Measurements from ENCODE around the gene CREB5. TPM values are rescaled to one million over a fixed set of nuclear protein-coding genes. Genes with fewer than 3 reads are reported as not detected.
"Not testable (repeated sequence)": the region's sequence is repeated elsewhere in the genome, so short reads cannot be mapped to it uniquely, and the experiment has no call there.

Gene CREB5
- total and polyA plus RNA-seq, 5 donors = 4.0 to 20.4 (median 9.9) TPM

DNA sequence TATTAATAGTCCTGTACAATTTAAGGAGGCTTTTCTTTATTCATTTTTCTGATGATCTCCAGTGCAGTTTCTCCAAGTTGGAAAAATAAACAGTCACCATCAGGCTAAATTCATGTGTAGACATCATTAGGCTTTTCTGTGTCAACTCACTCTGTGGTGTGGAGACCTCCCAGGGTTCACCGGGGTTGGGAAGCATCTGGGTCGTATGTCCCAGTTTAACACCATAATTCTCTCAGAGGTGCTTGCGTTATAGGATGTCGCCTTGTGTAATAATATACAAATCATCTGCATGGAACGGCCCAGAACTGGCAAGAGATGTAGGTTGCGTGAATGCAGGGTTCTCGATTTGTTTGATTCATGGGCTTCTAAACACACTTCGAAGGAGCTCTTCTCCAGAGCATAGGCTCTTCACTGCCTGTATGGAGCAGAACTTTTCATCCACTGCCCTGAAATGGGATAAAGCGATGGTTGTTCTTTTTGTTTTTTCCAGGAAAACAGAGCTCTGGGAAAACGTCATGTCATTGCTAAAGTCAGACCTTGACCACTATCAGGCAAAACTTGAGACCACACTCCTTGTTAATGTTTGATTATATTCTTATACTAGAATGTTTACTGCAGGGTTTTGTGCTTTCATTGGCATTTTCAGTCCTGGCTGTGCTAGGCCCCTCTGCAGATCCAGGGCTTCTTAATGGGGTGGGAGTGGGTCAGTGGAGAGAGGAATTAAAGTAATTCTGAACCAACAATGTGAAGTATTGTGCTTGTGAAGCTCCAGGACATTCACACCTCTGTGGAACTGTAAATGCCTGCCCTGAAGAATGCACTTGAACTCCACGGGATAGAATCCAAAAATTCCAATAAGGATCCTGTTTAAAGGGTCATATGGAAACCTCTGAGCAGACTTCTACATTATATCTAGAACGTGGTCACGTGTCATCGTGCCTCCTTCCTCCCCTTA lies 373.0 kb downstream of the CREB5 start:
- intact Hi-C loops (cut with DNase I) = no loop called here
- ATAC-seq (no peak), DNase-seq (no peak)
- 90% methylated on average over 14 of the region's 14 CpGs for WGBS
- H3K27me3 ChIP-seq (ENCODE audit: control insufficient read depth, insufficient read depth) = no peaks in the 10 kb centered on the region
- H3K27ac ChIP-seq (ENCODE audit: low read length) = no peak overlapping the region
- H3K9me3 ChIP-seq (ENCODE audit: control insufficient read depth, low read length) = no peaks in the 10 kb centered on the region
- H3K4me3 ChIP-seq (ENCODE audit: low read length) = no peak overlapping the region
- peaks cover 4% of the 10 kb centered on the region for H3K4me1 ChIP-seq (ENCODE audit: control insufficient read depth, insufficient read depth, low read length)

DNA sequence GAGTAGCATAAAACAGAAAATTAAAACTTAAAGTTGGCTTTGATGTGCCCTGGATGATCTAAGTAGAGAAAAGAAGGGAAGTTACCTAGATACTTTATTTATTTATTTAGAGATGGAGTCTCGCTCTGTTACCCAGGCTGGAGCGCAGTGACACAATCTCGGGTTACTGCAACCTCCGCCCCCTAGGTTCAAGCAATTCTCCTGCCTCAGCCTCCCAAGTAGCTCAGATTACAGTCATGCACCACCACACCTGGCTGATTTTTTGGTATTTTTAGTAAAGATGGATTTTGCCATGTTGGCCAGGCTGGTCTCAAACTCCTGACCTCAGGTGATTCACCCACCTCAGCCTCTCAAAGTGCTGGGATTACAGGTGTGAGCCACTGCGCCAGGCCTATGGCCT lies 373.8 kb downstream of the CREB5 start:
- intact Hi-C loops (cut with DNase I); H3K27me3 ChIP-seq (ENCODE audit: control insufficient read depth, insufficient read depth); H3K4me1 ChIP-seq (ENCODE audit: control insufficient read depth, insufficient read depth, low read length); ATAC-seq; H3K9me3 ChIP-seq (ENCODE audit: control insufficient read depth, low read length); DNase-seq; H3K4me3 ChIP-seq (ENCODE audit: low read length); H3K27ac ChIP-seq (ENCODE audit: low read length): not testable (repeated sequence)
- WGBS = 96% methylated on average over 5 of the region's 5 CpGs

DNA sequence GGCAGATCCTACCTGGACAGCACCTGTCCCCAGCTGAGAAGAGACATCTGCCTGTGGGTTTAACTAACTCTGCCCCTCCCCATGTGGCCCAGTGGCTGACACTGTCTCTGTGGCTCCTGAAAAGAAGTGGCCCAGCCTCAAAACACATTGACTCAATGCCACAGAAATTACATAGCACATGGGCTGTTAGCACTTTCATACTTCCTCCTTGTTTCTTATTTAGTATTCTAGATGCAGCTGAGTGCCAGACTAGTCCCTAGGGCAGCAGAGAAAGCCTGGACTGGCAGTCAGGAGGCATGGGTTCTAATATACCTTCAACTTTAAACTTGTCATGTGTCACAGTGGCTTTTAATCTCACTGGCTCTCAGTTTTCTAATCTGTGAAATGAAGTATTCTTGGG lies 374.8 kb downstream of the CREB5 start:
- intact Hi-C loops (cut with DNase I) = no loop called here
- no peak overlapping the region for H3K4me3 ChIP-seq (ENCODE audit: low read length)
- DNase-seq (no peak), ATAC-seq (no peak)
- no peaks in the 10 kb centered on the region for H3K27me3 ChIP-seq (ENCODE audit: control insufficient read depth, insufficient read depth)
- peaks cover 4% of the 10 kb centered on the region for H3K4me1 ChIP-seq (ENCODE audit: control insufficient read depth, insufficient read depth, low read length)
- no peak overlapping the region for H3K27ac ChIP-seq (ENCODE audit: low read length)
- H3K9me3 ChIP-seq (ENCODE audit: control insufficient read depth, low read length) = no peaks in the 10 kb centered on the region

GRCh38 chr7:28790467-28790866 lies 378.1 kb downstream of the CREB5 start:
- no peak for ATAC-seq
- intact Hi-C loops (cut with DNase I) = no loop called here

DNA sequence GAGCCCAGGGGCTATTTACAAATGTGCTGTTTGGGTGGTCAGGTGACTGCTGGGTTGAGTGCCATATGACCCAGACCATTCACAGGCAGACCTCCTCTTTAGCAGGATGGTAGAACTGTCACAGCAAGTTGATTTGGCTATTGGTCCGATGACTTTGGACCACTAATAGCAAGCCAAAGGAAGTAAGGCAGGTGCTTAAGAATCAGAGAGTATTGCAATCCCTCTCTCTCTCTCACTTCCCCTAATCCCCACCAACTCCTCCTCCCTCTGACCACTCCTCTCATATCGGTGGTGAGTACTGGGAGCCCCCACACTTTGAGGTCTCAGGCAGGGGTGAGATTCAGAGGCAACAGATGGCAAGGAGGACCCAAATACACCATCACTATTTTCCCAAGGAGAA lies 380.5 kb downstream of the CREB5 start:
- 86% methylated on average over 2 of the region's 2 CpGs for WGBS
- ATAC-seq = no peak
- no peak overlapping the region for H3K27ac ChIP-seq (ENCODE audit: low read length)
- H3K4me1 ChIP-seq (ENCODE audit: control insufficient read depth, insufficient read depth, low read length) = no peaks in the 10 kb centered on the region
- H3K4me3 ChIP-seq (ENCODE audit: low read length) = no peak overlapping the region
- DNase-seq = no peak
- no peaks in the 10 kb centered on the region for H3K9me3 ChIP-seq (ENCODE audit: control insufficient read depth, low read length)
- intact Hi-C loops (cut with DNase I) = no loop called here
- no peaks in the 10 kb centered on the region for H3K27me3 ChIP-seq (ENCODE audit: control insufficient read depth, insufficient read depth)

More at GRCh38 chr7:28790467-28790866, 378.1 kb downstream of the CREB5 start:
- H3K4me3 ChIP-seq (ENCODE audit: low read length) = no peak overlapping the region
- no peak overlapping the region for H3K27ac ChIP-seq (ENCODE audit: low read length)
- no peaks in the 10 kb centered on the region for H3K9me3 ChIP-seq (ENCODE audit: control insufficient read depth, low read length)
- no peaks in the 10 kb centered on the region for H3K27me3 ChIP-seq (ENCODE audit: control insufficient read depth, insufficient read depth)
- H3K4me1 ChIP-seq (ENCODE audit: control insufficient read depth, insufficient read depth, low read length) = no peaks in the 10 kb centered on the region
- DNase-seq = no peak
- WGBS = 68% methylated on average over 4 of the region's 4 CpGs

DNA sequence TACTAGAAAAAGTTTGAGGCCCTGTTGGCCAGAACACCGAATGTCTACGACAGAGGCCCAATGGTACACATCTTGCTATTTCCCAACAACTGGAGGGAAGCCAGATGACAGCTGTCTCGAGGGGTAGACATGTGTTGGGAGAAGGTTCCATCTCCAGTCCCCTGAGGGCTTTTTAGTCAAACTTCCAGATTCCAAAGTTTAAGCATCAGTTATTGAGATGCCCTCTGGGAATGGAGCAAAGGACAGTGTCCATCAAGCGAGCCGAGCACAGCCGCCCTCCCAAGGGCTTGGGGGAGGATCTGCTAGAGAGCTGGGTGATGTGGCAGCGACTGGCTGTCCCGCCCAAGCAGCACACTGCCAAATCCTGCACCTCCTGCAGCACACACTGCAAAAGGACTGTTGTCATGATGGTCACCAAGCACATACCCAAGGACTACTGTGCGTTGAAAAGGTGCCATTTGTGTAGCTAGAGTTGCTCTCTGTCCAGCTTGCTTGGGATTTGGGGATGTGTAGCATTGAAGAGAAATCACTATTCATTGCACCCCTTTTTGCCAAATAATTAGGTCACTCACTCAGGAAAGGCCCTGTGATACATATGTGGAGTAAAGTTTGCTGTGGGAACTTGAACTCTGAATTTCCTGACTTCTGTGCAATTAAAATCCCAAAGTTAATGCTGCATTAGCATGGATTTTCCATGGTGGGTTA lies 381.2 kb downstream of the CREB5 start:
- intact Hi-C loops (cut with DNase I) = no loop called here
- no peak overlapping the region for H3K4me3 ChIP-seq (ENCODE audit: low read length)
- H3K4me1 ChIP-seq (ENCODE audit: control insufficient read depth, insufficient read depth, low read length) = no peaks in the 10 kb centered on the region
- ATAC-seq = peak; percentile 29 to 37
- H3K27ac ChIP-seq (ENCODE audit: low read length) = no peak overlapping the region
- DNase-seq = peak in 1 of 3 donors; percentile 61
- WGBS = 75% methylated on average over 9 of the region's 9 CpGs
- no peaks in the 10 kb centered on the region for H3K27me3 ChIP-seq (ENCODE audit: control insufficient read depth, insufficient read depth)
- H3K9me3 ChIP-seq (ENCODE audit: control insufficient read depth, low read length) = no peaks in the 10 kb centered on the region

- Histone ChIP-seq H3K27ac (ENCODE audit: low read length) (no peak overlapping the region), H3K4me3 (ENCODE audit: low read length) (no peak overlapping the region), H3K9me3 (ENCODE audit: control insufficient read depth, low read length) (no peaks in the 10 kb centered on the region), H3K4me1 (ENCODE audit: control insufficient read depth, insufficient read depth, low read length) (no peaks in the 10 kb centered on the region), H3K27me3 (ENCODE audit: control insufficient read depth, insufficient read depth) (no peaks in the 10 kb centered on the region)
- ATAC-seq (no peak), DNase-seq (no peak)
- WGBS = 94% methylated on average over 15 of the region's 15 CpGs
- intact Hi-C loops (cut with DNase I) = no loop called here
Measured at GRCh38 chr7:28798274-28798673, 386.0 kb downstream of the CREB5 start.

- 58% methylated on average over 1 of the region's 1 CpG for WGBS
- H3K27ac ChIP-seq (ENCODE audit: low read length) = no peak overlapping the region
- intact Hi-C loops (cut with DNase I) = no loop called here
- H3K4me1 ChIP-seq (ENCODE audit: control insufficient read depth, insufficient read depth, low read length) = no peaks in the 10 kb centered on the region
- no peak for ATAC-seq
- no peaks in the 10 kb centered on the region for H3K9me3 ChIP-seq (ENCODE audit: control insufficient read depth, low read length)
- H3K4me3 ChIP-seq (ENCODE audit: low read length) = no peak overlapping the region
- H3K27me3 ChIP-seq (ENCODE audit: control insufficient read depth, insufficient read depth) = no peaks in the 10 kb centered on the region
- DNase-seq = no peak
Measured at GRCh38 chr7:28799619-28800018, 387.3 kb downstream of the CREB5 start.

DNA sequence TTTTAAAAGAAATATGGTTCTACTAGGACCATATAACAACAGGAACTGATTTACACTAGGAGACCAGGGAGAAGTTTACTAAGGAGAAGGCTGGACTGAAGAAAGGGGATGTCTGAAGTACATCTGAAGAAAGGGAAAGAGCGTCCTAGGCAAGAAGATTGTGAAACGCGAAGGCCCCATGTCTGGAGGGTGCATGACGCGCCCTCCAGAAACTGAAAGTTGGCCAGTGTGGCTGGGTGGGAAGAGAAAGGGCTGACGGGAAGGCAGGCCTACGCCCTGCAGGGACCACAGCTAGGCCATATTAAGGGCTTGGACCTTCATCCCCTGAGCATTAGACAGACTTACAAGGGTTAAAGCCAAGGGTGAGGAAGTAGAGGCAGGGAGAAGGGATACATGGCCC lies 387.8 kb downstream of the CREB5 start:
- Histone ChIP-seq H3K27ac (ENCODE audit: low read length) (no peak overlapping the region), H3K27me3 (ENCODE audit: control insufficient read depth, insufficient read depth) (no peaks in the 10 kb centered on the region), H3K4me1 (ENCODE audit: control insufficient read depth, insufficient read depth, low read length) (no peaks in the 10 kb centered on the region), H3K9me3 (ENCODE audit: control insufficient read depth, low read length) (no peaks in the 10 kb centered on the region), H3K4me3 (ENCODE audit: low read length) (no peak overlapping the region)
- DNase-seq = peak; percentile 27 to 76 (median 59)
- intact Hi-C loops (cut with DNase I) = no loop called here
- WGBS = 90% methylated on average over 7 of the region's 7 CpGs
- peak; percentile 56 to 74 for ATAC-seq

DNA sequence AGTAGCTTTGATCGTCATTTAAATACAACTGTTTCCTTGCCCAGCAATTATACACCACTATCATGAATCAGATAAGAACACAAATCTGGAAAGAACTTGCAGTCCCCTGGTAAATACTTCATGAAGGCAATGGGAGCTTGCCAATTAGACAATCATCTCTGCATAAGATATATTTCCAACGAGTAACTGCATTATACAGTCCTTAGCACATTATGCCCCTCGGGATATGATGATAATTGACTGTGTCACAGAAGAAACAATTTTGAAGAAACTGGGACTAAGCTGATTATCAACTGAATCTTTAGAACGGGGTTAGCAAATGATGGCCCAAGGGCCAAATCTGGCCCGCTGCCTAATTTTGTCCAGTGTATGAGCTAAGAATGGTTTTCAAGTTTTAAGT lies 390.1 kb downstream of the CREB5 start:
- 65% methylated on average over 5 of the region's 5 CpGs for WGBS
- Histone ChIP-seq H3K4me3 (ENCODE audit: low read length) (no peak overlapping the region), H3K9me3 (ENCODE audit: control insufficient read depth, low read length) (no peaks in the 10 kb centered on the region), H3K27me3 (ENCODE audit: control insufficient read depth, insufficient read depth) (no peaks in the 10 kb centered on the region), H3K4me1 (ENCODE audit: control insufficient read depth, insufficient read depth, low read length) (no peaks in the 10 kb centered on the region), H3K27ac (ENCODE audit: low read length) (no peak overlapping the region)
- intact Hi-C loops (cut with DNase I) = no loop called here
- DNase-seq = no peak
- no peak for ATAC-seq

DNA sequence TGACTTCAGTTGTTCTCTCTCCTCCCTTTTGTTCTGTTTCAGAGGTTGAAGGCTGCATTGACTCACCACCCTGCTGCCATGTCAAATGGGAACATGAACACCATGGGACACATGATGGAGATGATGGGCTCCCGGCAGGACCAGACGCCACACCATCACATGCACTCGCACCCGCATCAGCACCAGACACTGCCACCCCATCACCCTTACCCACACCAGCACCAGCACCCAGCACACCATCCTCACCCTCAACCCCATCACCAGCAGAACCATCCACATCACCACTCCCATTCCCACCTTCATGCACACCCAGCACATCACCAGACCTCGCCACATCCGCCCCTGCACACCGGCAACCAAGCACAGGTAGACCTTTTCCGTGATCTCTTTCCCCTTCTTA lies 391.8 kb downstream of the CREB5 start:
- Histone ChIP-seq H3K4me1 (ENCODE audit: control insufficient read depth, insufficient read depth, low read length) (no peaks in the 10 kb centered on the region), H3K4me3 (ENCODE audit: low read length) (no peak overlapping the region), H3K27me3 (ENCODE audit: control insufficient read depth, insufficient read depth) (no peaks in the 10 kb centered on the region), H3K27ac (ENCODE audit: low read length) (no peak overlapping the region), H3K9me3 (ENCODE audit: control insufficient read depth, low read length) (no peaks in the 10 kb centered on the region)
- intact Hi-C loops (cut with DNase I) = no loop called here
- ATAC-seq (no peak), DNase-seq (no peak)
- 98% methylated on average over 8 of the region's 8 CpGs for WGBS
